BLaER1 (cell line): ENCODE measurements around the gene TTF1.
"Not testable (repeated sequence)": the region's sequence is repeated elsewhere in the genome, so short reads cannot be mapped to it uniquely, and the experiment has no call there.

ENCODE experiments used
- H3K27ac ChIP-seq: shearing (Covaris generic); formaldehyde crosslinking; 2 replicates; pipeline ENCODE4 v1.8.1; 2022
- H3K27me3 ChIP-seq: shearing (Covaris generic); formaldehyde crosslinking; 2 replicates; pipeline ENCODE4 v1.8.1; 2022
- H3K36me3 ChIP-seq: shearing (Covaris generic); formaldehyde crosslinking; 2 replicates; pipeline ENCODE4 v1.8.1; 2022
- H3K4me1 ChIP-seq: shearing (Covaris generic); formaldehyde crosslinking; 2 replicates; pipeline ENCODE4 v1.8.1; 2022
- H3K4me2 ChIP-seq: shearing (Covaris generic); formaldehyde crosslinking; 2 replicates; pipeline ENCODE4 v1.8.1; 2022
- H3K4me3 ChIP-seq: shearing (Covaris generic); formaldehyde crosslinking; 2 replicates; pipeline ENCODE4 v1.8.1; 2022
- H3K9ac ChIP-seq: shearing (Covaris generic); formaldehyde crosslinking; 2 replicates; pipeline ENCODE4 v1.8.1; 2022
- H3K9me3 ChIP-seq: shearing (Covaris generic); formaldehyde crosslinking; 2 replicates; pipeline ENCODE4 v1.8.1; 2022
- H4K20me1 ChIP-seq: shearing (Covaris generic); formaldehyde crosslinking; 2 replicates; pipeline ENCODE4 v1.8.1; 2022
- Cebpa-rat ChIP-seq: shearing (Covaris generic); IDR thresholded peaks from 2 replicates; pipeline ENCODE4 v1.8.1; 2022

TTF1 gene

DNA sequence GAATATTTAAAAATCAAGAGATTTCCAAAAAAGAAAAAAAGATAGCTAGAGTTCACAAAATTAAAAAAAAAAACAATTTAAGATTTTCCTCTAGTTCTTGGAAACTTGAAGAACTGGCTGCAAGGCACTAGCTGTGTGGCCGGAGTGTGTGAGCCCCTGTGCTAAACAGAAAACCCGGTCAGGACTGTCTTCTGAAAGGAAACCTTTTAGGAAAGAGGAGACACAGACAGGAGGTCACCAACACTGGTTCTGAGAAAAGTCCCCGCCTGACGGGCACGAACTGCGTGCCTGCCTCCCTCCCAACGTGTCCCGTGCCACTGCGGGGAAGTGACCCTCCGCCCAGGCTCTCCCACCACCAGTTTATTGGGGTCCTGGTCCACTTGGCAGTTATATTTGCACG lies 15.2 kb downstream of the TTF1 start:
- no peak overlapping the region for H3K9ac ChIP-seq
- H3K4me2 ChIP-seq: no peak overlapping the region
- H3K4me1 ChIP-seq: peaks cover 10% of the 10 kb centered on the region
- H3K9me3 ChIP-seq: no peaks in the 10 kb centered on the region
- peaks cover 100% of the 10 kb centered on the region for H3K36me3 ChIP-seq
- H3K27me3 ChIP-seq: no peaks in the 10 kb centered on the region
- TF ChIP-seq Cebpa-rat: no peak
- H3K4me3 ChIP-seq: no peak overlapping the region
- H3K27ac ChIP-seq: no peak overlapping the region
- peaks cover 32% of the 10 kb centered on the region; the same call in 1 of the 2 replicates for H4K20me1 ChIP-seq

DNA sequence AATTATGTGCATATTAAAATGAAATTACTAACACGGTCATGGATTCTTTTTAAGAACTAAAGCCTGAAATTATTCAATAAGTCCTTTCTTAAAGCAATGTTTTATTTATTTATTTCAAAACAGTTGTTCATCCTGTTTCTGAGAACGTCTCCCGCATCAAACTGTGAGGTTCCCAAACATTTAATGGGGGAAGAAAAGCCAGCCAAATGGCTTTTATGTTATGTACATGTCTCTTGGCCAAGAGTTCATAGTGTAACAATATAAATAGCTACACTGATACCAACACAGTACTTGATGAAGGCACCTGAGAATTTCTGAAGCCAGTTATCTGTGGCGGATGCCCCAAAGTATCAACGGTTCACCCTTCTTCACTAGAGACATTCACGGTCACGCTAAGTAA lies 15.7 kb downstream of the TTF1 start:
- H3K4me1 ChIP-seq: peaks cover 15% of the 10 kb centered on the region
- H3K4me2 ChIP-seq: no peak overlapping the region
- H3K9ac ChIP-seq: no peak overlapping the region
- H3K27me3 ChIP-seq: no peaks in the 10 kb centered on the region
- no peak overlapping the region for H3K4me3 ChIP-seq
- H4K20me1 ChIP-seq: peaks cover 27% of the 10 kb centered on the region; the same call in 1 of the 2 replicates
- TF ChIP-seq Cebpa-rat: no peak
- peaks cover 100% of the 10 kb centered on the region for H3K36me3 ChIP-seq
- no peak overlapping the region for H3K27ac ChIP-seq
- H3K9me3 ChIP-seq: no peaks in the 10 kb centered on the region

DNA sequence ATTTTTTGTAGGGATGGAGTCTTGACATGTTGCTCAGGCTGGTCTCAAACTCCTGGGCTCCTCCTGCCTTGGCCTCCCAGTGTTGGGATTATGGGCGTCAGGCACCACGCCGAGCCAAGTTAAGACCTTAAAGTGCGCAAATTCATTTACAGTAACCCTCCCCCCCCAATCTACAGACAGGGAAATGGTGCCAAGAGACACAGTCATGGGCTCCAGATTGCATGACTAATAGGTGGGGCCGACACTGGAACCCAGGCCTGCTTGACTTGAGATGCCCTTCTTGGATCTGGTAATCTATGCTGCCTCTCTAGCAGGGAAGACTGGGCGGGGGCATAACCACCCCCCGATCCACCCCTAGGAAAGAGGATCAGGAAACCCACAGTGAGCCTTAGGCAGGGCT lies 19.5 kb downstream of the TTF1 start:
- Histone ChIP-seq H3K27me3 (no peaks in the 10 kb centered on the region), H3K9ac (0 out of 2 replicates have a peak overlapping the region, but pooled peaks have one; percentile 21), H3K4me3 (no peak overlapping the region), H3K27ac (peak overlapping the region; percentile 56), H3K9me3 (no peaks in the 10 kb centered on the region), H3K4me1 (peaks cover 53% of the 10 kb centered on the region), H4K20me1 (no peaks in the 10 kb centered on the region), H3K4me2 (0 out of 2 replicates have a peak overlapping the region, but pooled peaks have one; percentile 2), H3K36me3 (peaks cover 74% of the 10 kb centered on the region)
- TF ChIP-seq Cebpa-rat: no peak

DNA sequence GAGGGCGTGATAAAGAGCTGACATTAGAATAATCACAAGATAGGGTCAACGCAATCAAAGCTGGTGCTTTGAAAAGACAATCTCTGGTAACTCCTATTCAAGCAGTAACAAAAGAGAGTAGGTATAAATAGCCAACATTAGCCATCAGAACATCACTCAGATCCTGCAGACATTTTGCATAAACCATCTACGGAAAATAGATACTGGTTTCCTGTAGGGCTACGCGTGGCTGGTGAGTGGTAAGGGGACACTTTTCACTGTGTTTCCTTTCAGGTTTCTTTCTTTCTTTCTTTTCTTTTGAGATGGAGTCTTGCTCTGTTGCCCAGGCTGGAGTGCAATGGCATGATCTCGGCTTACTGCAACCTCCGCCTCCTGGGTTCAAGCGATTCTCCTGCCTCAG lies 22.3 kb downstream of the TTF1 start:
- peaks cover 71% of the 10 kb centered on the region for H3K36me3 ChIP-seq
- TF ChIP-seq Cebpa-rat: no peak
- H3K4me1 ChIP-seq: peaks cover 77% of the 10 kb centered on the region
- peak overlapping the region; percentile 86 for H3K27ac ChIP-seq
- peak overlapping the region; percentile 48 for H3K4me3 ChIP-seq
- H3K4me2 ChIP-seq: peak overlapping the region; percentile 90
- H3K9ac ChIP-seq: peak overlapping the region; percentile 74
- no peaks in the 10 kb centered on the region for H4K20me1 ChIP-seq
- H3K27me3 ChIP-seq: no peaks in the 10 kb centered on the region
- no peaks in the 10 kb centered on the region for H3K9me3 ChIP-seq

DNA sequence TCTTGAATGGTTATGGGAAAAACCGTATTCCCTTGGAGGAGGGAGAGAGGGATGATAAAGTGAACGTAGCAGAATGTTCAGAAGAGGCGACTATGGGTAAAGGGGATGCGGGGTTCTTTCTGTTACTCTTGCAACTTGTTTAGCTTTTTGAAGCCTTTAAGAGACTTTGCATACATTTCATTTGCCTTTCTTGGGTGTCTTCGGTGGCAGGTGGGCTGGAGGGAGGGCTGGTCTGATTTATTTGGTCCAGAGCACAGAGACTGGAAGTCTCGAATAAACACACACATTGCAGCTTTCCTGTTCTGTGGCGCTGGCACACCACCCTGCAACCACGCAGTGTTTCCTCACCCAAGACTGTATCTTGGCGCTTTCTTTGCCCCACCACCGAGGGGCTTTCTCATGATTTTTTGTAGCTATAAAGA lies 23.2 kb downstream of the TTF1 start:
- H3K4me1 ChIP-seq: peaks cover 77% of the 10 kb centered on the region
- no peak for TF ChIP-seq Cebpa-rat
- no peaks in the 10 kb centered on the region for H4K20me1 ChIP-seq
- H3K4me3 ChIP-seq: peak overlapping the region; percentile 48
- peak overlapping the region; percentile 86 for H3K27ac ChIP-seq
- H3K27me3 ChIP-seq: no peaks in the 10 kb centered on the region
- peak overlapping the region; percentile 74 for H3K9ac ChIP-seq
- peaks cover 3% of the 10 kb centered on the region for H3K9me3 ChIP-seq
- peak overlapping the region; percentile 90 for H3K4me2 ChIP-seq
- peaks cover 71% of the 10 kb centered on the region for H3K36me3 ChIP-seq

DNA sequence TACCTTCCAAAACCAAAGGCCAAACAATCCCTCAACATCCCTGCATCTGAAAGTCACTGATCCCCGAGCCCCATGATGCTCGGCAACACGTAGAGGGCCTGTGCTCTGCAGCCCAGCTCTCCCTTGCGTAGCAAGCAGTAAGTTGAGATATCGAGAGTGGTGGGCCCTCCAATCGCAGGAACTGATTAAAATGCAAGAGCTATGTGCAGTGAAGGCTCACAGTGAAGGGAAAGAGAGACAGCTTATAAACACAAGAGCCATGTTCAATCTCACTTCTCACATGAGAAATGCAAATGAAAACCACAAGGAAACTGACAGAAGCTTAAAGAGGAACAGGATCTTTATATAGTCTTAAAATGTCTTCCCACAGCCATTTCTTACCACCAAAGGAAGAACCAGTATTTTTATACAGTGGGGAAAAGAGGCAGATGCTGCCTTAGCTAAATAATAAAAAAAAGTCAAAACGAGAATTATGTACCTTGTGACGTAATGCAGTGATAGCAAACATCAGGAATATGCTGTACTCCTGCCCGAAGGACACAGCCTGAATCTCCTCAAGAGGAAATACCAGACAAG lies 24.6 kb downstream of the TTF1 start:
- H3K36me3 ChIP-seq: peaks cover 71% of the 10 kb centered on the region
- peaks cover 74% of the 10 kb centered on the region for H3K4me1 ChIP-seq
- H3K9me3 ChIP-seq: peaks cover 13% of the 10 kb centered on the region
- H3K27ac ChIP-seq: peak overlapping the region; percentile 86
- peak overlapping the region; percentile 74 for H3K9ac ChIP-seq
- no peak for TF ChIP-seq Cebpa-rat
- peak overlapping the region; percentile 90 for H3K4me2 ChIP-seq
- no peaks in the 10 kb centered on the region for H3K27me3 ChIP-seq
- H4K20me1 ChIP-seq: no peaks in the 10 kb centered on the region
- H3K4me3 ChIP-seq: peak overlapping the region; percentile 29

DNA sequence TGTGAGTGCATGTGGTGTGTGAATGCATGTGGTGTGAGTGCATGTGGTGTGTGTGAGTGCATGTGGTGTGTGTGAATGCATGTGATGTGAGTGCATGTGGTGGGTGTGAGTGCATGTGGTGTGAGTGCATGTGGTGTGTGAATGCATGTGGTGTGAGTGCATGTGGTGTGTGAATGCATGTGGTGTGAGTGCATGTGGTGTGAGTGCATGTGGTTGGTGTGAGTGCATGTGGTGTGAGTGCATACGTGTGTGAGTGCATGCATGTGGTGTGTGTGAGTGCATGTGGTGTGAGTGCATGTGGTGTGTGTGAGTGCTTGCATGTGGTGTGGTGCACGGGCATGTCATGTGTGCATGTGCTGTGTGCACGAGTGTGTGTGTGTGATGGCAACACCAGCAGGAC lies 28.2 kb downstream of the TTF1 start:
- H3K9me3 ChIP-seq: peaks cover 13% of the 10 kb centered on the region
- not testable (repeated sequence) for H3K4me3 ChIP-seq, H3K9ac ChIP-seq, H4K20me1 ChIP-seq, H3K27ac ChIP-seq, H3K4me2 ChIP-seq, H3K27me3 ChIP-seq
- peaks cover 75% of the 10 kb centered on the region for H3K36me3 ChIP-seq
- peaks cover 65% of the 10 kb centered on the region for H3K4me1 ChIP-seq

DNA sequence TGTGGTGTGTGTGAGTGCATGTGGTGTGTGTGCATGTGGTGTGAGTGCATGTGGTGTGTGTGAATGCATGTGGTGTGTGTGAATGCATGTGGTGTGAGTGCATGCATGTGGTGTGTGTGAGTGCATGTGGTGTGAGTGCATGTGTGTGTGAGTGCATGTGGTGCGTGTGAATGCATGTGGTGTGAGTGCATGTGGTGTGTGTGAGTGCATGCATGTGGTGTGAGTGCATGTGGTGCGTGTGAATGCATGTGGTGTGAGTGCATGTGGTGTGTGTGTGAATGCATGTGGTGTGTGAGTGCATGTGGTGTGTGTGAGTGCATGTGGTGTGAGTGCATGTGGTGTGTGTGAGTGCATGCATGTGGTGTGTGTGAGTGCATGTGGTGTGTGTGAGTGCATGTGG lies 28.9 kb downstream of the TTF1 start:
- H3K4me1 ChIP-seq: peaks cover 65% of the 10 kb centered on the region
- not testable (repeated sequence) for H3K27me3 ChIP-seq, H4K20me1 ChIP-seq, H3K9ac ChIP-seq, H3K27ac ChIP-seq, H3K4me2 ChIP-seq, H3K4me3 ChIP-seq
- H3K36me3 ChIP-seq: peaks cover 75% of the 10 kb centered on the region
- peaks cover 13% of the 10 kb centered on the region for H3K9me3 ChIP-seq

DNA sequence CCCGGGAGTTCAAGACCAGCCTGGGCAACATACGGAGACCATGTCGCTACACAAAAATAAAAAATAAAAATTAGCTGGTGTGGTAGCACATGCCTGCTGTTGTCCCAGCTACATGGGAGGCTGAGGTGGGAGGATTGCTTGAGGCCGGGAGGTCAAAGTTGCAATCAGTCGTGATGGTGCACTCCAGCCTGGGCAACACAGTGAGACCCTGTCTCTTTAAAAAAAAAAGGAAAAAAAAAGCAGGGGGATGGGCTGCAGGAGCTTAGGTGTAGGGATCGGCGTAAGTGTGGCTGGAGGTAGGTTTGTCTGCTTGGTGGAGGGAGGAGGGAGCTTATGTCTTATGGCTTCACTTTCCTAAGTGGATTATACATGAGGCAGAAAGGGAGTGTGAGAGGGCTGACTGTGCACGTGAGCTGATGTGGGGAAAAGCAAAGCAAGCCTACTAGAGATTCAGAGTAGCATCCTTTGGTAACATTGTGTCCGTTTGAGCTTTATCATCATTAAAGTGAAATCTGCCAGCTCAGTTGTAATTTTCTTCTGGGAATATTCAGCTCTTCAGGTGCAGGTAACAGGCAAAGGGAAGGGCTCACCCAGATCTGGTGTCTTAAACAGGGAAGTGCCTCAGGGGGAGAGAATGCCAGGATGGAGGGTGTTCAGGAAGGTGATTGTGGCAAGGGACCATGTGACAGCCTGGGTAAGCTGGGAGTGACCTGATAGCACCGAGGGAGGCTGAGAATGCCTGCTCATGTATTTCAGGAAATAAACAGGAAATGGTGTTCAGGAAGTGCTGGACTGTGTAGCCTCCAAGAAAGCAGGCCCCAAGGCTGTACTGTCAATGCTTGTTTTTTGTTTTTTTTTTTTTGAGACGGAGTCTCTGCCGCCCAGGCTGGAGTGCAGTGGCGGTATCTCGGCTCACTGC lies 34.2 kb downstream of the TTF1 start:
- Histone ChIP-seq H3K4me2 (peak overlapping the region; percentile 78), H3K4me3 (no peak overlapping the region), H3K9ac (peak overlapping the region; percentile 31; the same call in 1 of the 2 replicates), H4K20me1 (no peaks in the 10 kb centered on the region), H3K4me1 (peaks cover 45% of the 10 kb centered on the region), H3K27ac (peak overlapping the region; percentile 66), H3K36me3 (peaks cover 31% of the 10 kb centered on the region), H3K9me3 (peaks cover under 1% of the 10 kb centered on the region; the same call in 1 of the 2 replicates), H3K27me3 (no peaks in the 10 kb centered on the region)
- no peak for TF ChIP-seq Cebpa-rat

DNA sequence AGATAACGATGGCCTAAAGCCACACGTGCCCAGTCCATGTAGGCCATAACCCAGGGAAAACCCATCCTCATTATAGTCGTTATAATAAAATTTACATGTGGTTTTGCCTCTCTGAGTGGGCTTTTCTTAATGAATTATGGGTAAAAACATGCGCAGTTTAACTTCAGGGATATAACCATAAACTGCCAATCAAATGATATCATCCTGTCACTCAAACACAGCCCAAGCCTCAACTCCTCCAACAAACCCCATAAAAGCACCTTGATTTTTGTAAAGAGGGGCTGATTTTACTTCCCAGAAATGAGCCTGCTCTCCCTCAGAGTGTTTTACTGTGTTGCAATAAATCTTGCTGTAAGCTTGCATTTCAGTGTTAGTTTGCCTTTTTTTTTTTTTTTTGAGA lies 36.0 kb downstream of the TTF1 start:
- peaks cover 36% of the 10 kb centered on the region for H3K4me1 ChIP-seq
- no peaks in the 10 kb centered on the region for H4K20me1 ChIP-seq
- H3K27me3 ChIP-seq: no peaks in the 10 kb centered on the region
- H3K4me2 ChIP-seq: no peak overlapping the region
- no peak overlapping the region for H3K9ac ChIP-seq
- no peaks in the 10 kb centered on the region for H3K9me3 ChIP-seq
- H3K27ac ChIP-seq: no peak overlapping the region
- no peak overlapping the region for H3K4me3 ChIP-seq
- no peak for TF ChIP-seq Cebpa-rat
- peaks cover 13% of the 10 kb centered on the region for H3K36me3 ChIP-seq
